Loucy (cell line): ENCODE results near the gene FKBP8.

Source experiments
- H2AFZ ChIP-seq: fragments of 200-600 bp; sonication (generic); 2 replicates; pipeline ENCODE4 v1.6.0; 2016; ENCODE audit warnings: antibody characterized with exemption, mild to moderate bottlenecking, low read length, moderate library complexity
- H3F3A ChIP-seq: fragments of 200-600 bp; 2 replicates; pipeline ENCODE4 v1.6.0; 2016; ENCODE audit warnings: antibody characterized with exemption, low read depth, mild to moderate bottlenecking
- H3K27me3 ChIP-seq: fragments of 200-600 bp; sonication (generic); 2 replicates; pipeline ENCODE4 v1.6.1; 2014; ENCODE audit warnings: low read length, mild to moderate bottlenecking; ENCODE audit not compliant: insufficient read depth, poor library complexity, severe bottlenecking
- H3K36me3 ChIP-seq: fragments of 200-600 bp; sonication (generic); 2 replicates; pipeline ENCODE4 v1.6.1; 2016; ENCODE audit warnings: low read length; ENCODE audit not compliant: insufficient read depth
- H3K4me1 ChIP-seq: fragments of 200-600 bp; sonication (generic); 2 replicates; pipeline ENCODE4 v1.5.1; 2014; ENCODE audit warnings: low read length, mild to moderate bottlenecking; ENCODE audit not compliant: insufficient read depth, poor library complexity, severe bottlenecking
- H3K4me2 ChIP-seq: fragments of 200-600 bp; sonication (generic); 2 replicates; pipeline ENCODE4 v1.6.0; 2014; ENCODE audit warnings: antibody characterized with exemption, low read length, low read depth, mild to moderate bottlenecking; ENCODE audit not compliant: poor library complexity, severe bottlenecking
- H3K4me3 ChIP-seq: fragments of 200-600 bp; sonication (generic); 2 replicates; pipeline ENCODE4 v1.5.1; 2014; ENCODE audit warnings: low read length, mild to moderate bottlenecking, mixed read lengths; ENCODE audit not compliant: poor library complexity, severe bottlenecking
- H3K79me2 ChIP-seq: fragments of 200-600 bp; sonication (generic); 2 replicates; pipeline ENCODE4 v1.6.1; 2014; ENCODE audit warnings: low read length; ENCODE audit not compliant: insufficient read depth
- H3K9ac ChIP-seq: fragments of 200-600 bp; sonication (generic); 2 replicates; pipeline ENCODE4 v1.6.0; 2014; ENCODE audit warnings: mild to moderate bottlenecking, low read depth, low read length, moderate library complexity; ENCODE audit not compliant: poor library complexity, severe bottlenecking
- H3K9me2 ChIP-seq: fragments of 200-600 bp; sonication (generic); replicated peaks from 2 replicates; pipeline ENCODE4 v1.6.1; 2016; ENCODE audit warnings: low read depth, low read length, mixed read lengths
- H3K9me3 ChIP-seq: fragments of 200-600 bp; sonication (generic); 2 replicates; pipeline ENCODE4 v1.6.1; 2014; ENCODE audit warnings: mild to moderate bottlenecking, antibody characterized with exemption, low read length, low read depth; ENCODE audit not compliant: insufficient read depth
- H4K20me1 ChIP-seq: fragments of 200-600 bp; sonication (generic); 2 replicates; pipeline ENCODE4 v1.6.0; 2014; ENCODE audit warnings: antibody characterized with exemption, low read length, mild to moderate bottlenecking; ENCODE audit not compliant: insufficient read depth, poor library complexity, severe bottlenecking
- CTCF ChIP-seq: fragments of 200-600 bp; sonication (generic); conservative IDR thresholded peaks from 2 replicates; pipeline ENCODE4 v1.5.1; 2014; ENCODE audit warnings: mild to moderate bottlenecking, antibody characterized with exemption, low read length
- EZH2phosphoT487 ChIP-seq: fragments of 200-600 bp; IDR thresholded peaks from 2 replicates; pipeline ENCODE4 v1.6.1; 2018; ENCODE audit warnings: antibody characterized with exemption, mild to moderate bottlenecking, moderate library complexity, borderline replicate concordance

FKBP8 gene

GRCh38 chr19:18501832-18502231, 41.5 kb downstream of the FKBP8 start:
- H3K9me3 ChIP-seq, result no peaks in the 10 kb centered on the region
- no peak overlapping the region for H3K4me2 ChIP-seq
- H3K4me3 ChIP-seq, result no peak overlapping the region
- no peaks in the 10 kb centered on the region for H3K27me3 ChIP-seq
- no peak overlapping the region for H3K9ac ChIP-seq
- H3K79me2 ChIP-seq, result peaks cover 99% of the 10 kb centered on the region
- no peaks in the 10 kb centered on the region for H3K9me2 ChIP-seq
- peaks cover 33% of the 10 kb centered on the region for H3K4me1 ChIP-seq
- H3K36me3 ChIP-seq, result no peaks in the 10 kb centered on the region
- no peak overlapping the region for H2AFZ ChIP-seq
- TF ChIP-seq CTCF (no peak), EZH2phosphoT487 (no peak)
- peaks cover 2% of the 10 kb centered on the region for H3F3A ChIP-seq
- peaks cover 57% of the 10 kb centered on the region for H4K20me1 ChIP-seq

DNA sequence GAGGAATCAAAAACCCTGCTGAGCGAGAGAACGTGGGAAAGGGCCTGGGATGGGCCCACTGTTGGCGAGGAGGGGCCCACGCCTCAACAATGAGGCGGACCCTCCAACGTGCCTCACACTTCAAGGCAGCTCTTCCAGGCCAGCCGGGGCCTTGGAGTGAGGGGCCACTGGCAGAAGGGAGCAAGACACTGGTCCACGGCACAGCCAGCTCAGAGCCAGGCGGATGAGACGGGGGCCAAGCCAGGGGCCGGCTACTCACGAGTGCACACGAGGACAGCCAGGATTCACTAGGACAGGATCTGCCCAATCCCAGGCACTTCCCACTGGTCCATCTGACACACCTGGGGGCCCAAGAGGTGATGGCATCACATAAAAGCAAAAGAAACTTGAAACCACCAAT, 42.0 kb downstream of the FKBP8 start:
- peaks cover 33% of the 10 kb centered on the region for H3K4me1 ChIP-seq
- H3K9me2 ChIP-seq, result no peaks in the 10 kb centered on the region
- no peak for TF ChIP-seq CTCF
- no peak for TF ChIP-seq EZH2phosphoT487
- no peaks in the 10 kb centered on the region for H3K36me3 ChIP-seq
- peaks cover 99% of the 10 kb centered on the region for H3K79me2 ChIP-seq
- no peak overlapping the region for H3K9ac ChIP-seq
- peaks cover 2% of the 10 kb centered on the region; the same call in 1 of the 2 replicates for H3F3A ChIP-seq
- H2AFZ ChIP-seq, result no peak overlapping the region
- no peaks in the 10 kb centered on the region for H3K27me3 ChIP-seq
- no peak overlapping the region for H3K4me2 ChIP-seq
- H3K9me3 ChIP-seq, result no peaks in the 10 kb centered on the region
- no peak overlapping the region for H3K4me3 ChIP-seq
- peaks cover 57% of the 10 kb centered on the region for H4K20me1 ChIP-seq

DNA sequence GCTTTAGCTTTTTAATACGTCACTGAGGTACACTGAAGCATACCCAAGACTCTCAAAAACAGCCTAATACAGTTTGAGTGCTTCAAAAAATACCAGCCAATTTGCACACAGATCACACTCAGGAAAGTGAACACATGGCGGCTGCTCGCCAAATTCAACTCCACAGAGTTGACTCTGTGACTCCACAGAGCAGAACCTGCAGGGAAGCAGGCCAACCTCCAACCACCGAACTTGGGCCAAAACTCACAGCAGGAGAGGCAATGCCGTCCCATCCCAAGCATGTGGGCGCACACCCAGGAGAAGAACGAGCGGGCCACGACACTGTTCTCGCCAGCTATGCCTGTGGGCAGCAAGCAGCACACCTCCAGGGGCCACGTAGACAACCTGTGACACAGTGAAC, 42.6 kb downstream of the FKBP8 start:
- Histone ChIP-seq H4K20me1 (peaks cover 57% of the 10 kb centered on the region), H3K9me2 (no peaks in the 10 kb centered on the region), H3K4me1 (peaks cover 33% of the 10 kb centered on the region), H3K36me3 (no peaks in the 10 kb centered on the region), H2AFZ (no peak overlapping the region), H3F3A (peaks cover 2% of the 10 kb centered on the region; the same call in 1 of the 2 replicates), H3K9ac (no peak overlapping the region), H3K4me2 (no peak overlapping the region), H3K27me3 (no peaks in the 10 kb centered on the region), H3K9me3 (no peaks in the 10 kb centered on the region), H3K4me3 (no peak overlapping the region), H3K79me2 (peaks cover 99% of the 10 kb centered on the region)
- TF ChIP-seq EZH2phosphoT487 (no peak), CTCF (no peak)
